Measurements from ENCODE around the gene TSPAN16.
A peak's percentile ranks its signal among the peaks of the same experiment; 100 is the strongest.

Gene TSPAN16

GRCh38 chr19:11256189-11256588 lies 39.8 kb upstream of the TSPAN16 start:
- no peak for DNase-seq
- Histone ChIP-seq H3K27ac (ENCODE audit: low read length) (no peak overlapping the region), H3K4me3 (ENCODE audit: low read length) (no peak overlapping the region)

GRCh38 chr19:11257846-11258380 lies 38.0 kb upstream of the TSPAN16 start:
- TF ChIP-seq EZH2 (optimal IDR thresholded peaks at IDR 0.05; ENCODE audit: low read depth, low read length) (no peak), CTCF (IDR thresholded peaks at IDR 0.05; ENCODE audit: low read length) (no peak), EZH2phosphoT487 (IDR thresholded peaks at IDR 0.05; ENCODE audit: low read length) (no peak)
- no peaks in the 10 kb centered on the region for H4K20me1 ChIP-seq (ENCODE audit: insufficient read depth, low read length)
- H3K27ac ChIP-seq (ENCODE audit: low read length) = no peak overlapping the region
- no peaks in the 10 kb centered on the region for H3K9me2 ChIP-seq (replicated peaks; ENCODE audit: insufficient read depth, low read length)
- no peak overlapping the region for H2AFZ ChIP-seq (ENCODE audit: low read length)
- H3K4me2 ChIP-seq (ENCODE audit: low read depth, low read length) = no peak overlapping the region
- H3K9ac ChIP-seq (ENCODE audit: low read length) = no peak overlapping the region
- no peaks in the 10 kb centered on the region for H3K36me3 ChIP-seq (replicated peaks; ENCODE audit: insufficient read depth, low read length)
- no peaks in the 10 kb centered on the region for H3K4me1 ChIP-seq (ENCODE audit: low read length)
- DNase-seq = no peak
- H3K9me3 ChIP-seq (replicated peaks; ENCODE audit: insufficient read depth, low read length) = no peaks in the 10 kb centered on the region
- peaks cover 65% of the 10 kb centered on the region for H3K27me3 ChIP-seq (replicated peaks; ENCODE audit: insufficient read depth, low read length)
- no peak overlapping the region for H3K4me3 ChIP-seq (ENCODE audit: low read length)
- H3F3A ChIP-seq (ENCODE audit: insufficient read depth, low read length) = no peaks in the 10 kb centered on the region
- H3K79me2 ChIP-seq (ENCODE audit: low read length) = no peaks in the 10 kb centered on the region

More at GRCh38 chr19:11256189-11256588, 39.8 kb upstream of the TSPAN16 start:
- Histone ChIP-seq H3K9me3 (replicated peaks; ENCODE audit: insufficient read depth, low read length) (no peaks in the 10 kb centered on the region), H3K27me3 (replicated peaks; ENCODE audit: insufficient read depth, low read length) (peaks cover 72% of the 10 kb centered on the region), H3K4me2 (ENCODE audit: low read depth, low read length) (no peak overlapping the region), H3K9ac (ENCODE audit: low read length) (no peak overlapping the region), H3K9me2 (replicated peaks; ENCODE audit: insufficient read depth, low read length) (no peaks in the 10 kb centered on the region), H2AFZ (ENCODE audit: low read length) (no peak overlapping the region), H4K20me1 (ENCODE audit: insufficient read depth, low read length) (no peaks in the 10 kb centered on the region), H3F3A (ENCODE audit: insufficient read depth, low read length) (no peaks in the 10 kb centered on the region), H3K79me2 (ENCODE audit: low read length) (no peaks in the 10 kb centered on the region), H3K36me3 (replicated peaks; ENCODE audit: insufficient read depth, low read length) (no peaks in the 10 kb centered on the region), H3K4me1 (ENCODE audit: low read length) (no peaks in the 10 kb centered on the region)
- TF ChIP-seq EZH2 (optimal IDR thresholded peaks at IDR 0.05; ENCODE audit: low read depth, low read length) (no peak), CTCF (IDR thresholded peaks at IDR 0.05; ENCODE audit: low read length) (no peak), EZH2phosphoT487 (IDR thresholded peaks at IDR 0.05; ENCODE audit: low read length) (no peak)

- peaks cover 73% of the 10 kb centered on the region for H3K27me3 ChIP-seq (replicated peaks; ENCODE audit: insufficient read depth, low read length)
- H3K9ac ChIP-seq (ENCODE audit: low read length) = no peak overlapping the region
- H3K9me3 ChIP-seq (replicated peaks; ENCODE audit: insufficient read depth, low read length) = no peaks in the 10 kb centered on the region
- no peaks in the 10 kb centered on the region for H4K20me1 ChIP-seq (ENCODE audit: insufficient read depth, low read length)
- H3K9me2 ChIP-seq (replicated peaks; ENCODE audit: insufficient read depth, low read length) = no peaks in the 10 kb centered on the region
- DNase-seq = no peak
- no peak overlapping the region for H3K4me3 ChIP-seq (ENCODE audit: low read length)
- no peak for TF ChIP-seq EZH2 (optimal IDR thresholded peaks at IDR 0.05; ENCODE audit: low read depth, low read length)
- no peaks in the 10 kb centered on the region for H3K4me1 ChIP-seq (ENCODE audit: low read length)
- H3K4me2 ChIP-seq (ENCODE audit: low read depth, low read length) = no peak overlapping the region
- no peak overlapping the region for H2AFZ ChIP-seq (ENCODE audit: low read length)
- no peak overlapping the region for H3K27ac ChIP-seq (ENCODE audit: low read length)
- H3K36me3 ChIP-seq (replicated peaks; ENCODE audit: insufficient read depth, low read length) = no peaks in the 10 kb centered on the region
- no peaks in the 10 kb centered on the region for H3F3A ChIP-seq (ENCODE audit: insufficient read depth, low read length)
- no peaks in the 10 kb centered on the region for H3K79me2 ChIP-seq (ENCODE audit: low read length)
Measured at GRCh38 chr19:11260996-11261395, 35.0 kb upstream of the TSPAN16 start.

- Histone ChIP-seq H2AFZ (ENCODE audit: low read length) (peak overlapping the region; percentile 61; the same call in 1 of the 2 replicates), H3K4me1 (ENCODE audit: low read length) (no peaks in the 10 kb centered on the region), H3K27me3 (replicated peaks; ENCODE audit: insufficient read depth, low read length) (peaks cover 73% of the 10 kb centered on the region), H4K20me1 (ENCODE audit: insufficient read depth, low read length) (no peaks in the 10 kb centered on the region), H3K9me3 (replicated peaks; ENCODE audit: insufficient read depth, low read length) (no peaks in the 10 kb centered on the region), H3K4me2 (ENCODE audit: low read depth, low read length) (peak overlapping the region; percentile 77; the same call in 1 of the 2 replicates), H3K4me3 (ENCODE audit: low read length) (peak overlapping the region; percentile 63), H3K79me2 (ENCODE audit: low read length) (no peaks in the 10 kb centered on the region), H3K27ac (ENCODE audit: low read length) (no peak overlapping the region), H3F3A (ENCODE audit: insufficient read depth, low read length) (no peaks in the 10 kb centered on the region), H3K9ac (ENCODE audit: low read length) (no peak overlapping the region), H3K36me3 (replicated peaks; ENCODE audit: insufficient read depth, low read length) (no peaks in the 10 kb centered on the region), H3K9me2 (replicated peaks; ENCODE audit: insufficient read depth, low read length) (no peaks in the 10 kb centered on the region)
- DNase-seq = no peak
- TF ChIP-seq EZH2phosphoT487 (IDR thresholded peaks at IDR 0.05; ENCODE audit: low read length) (no peak), EZH2 (optimal IDR thresholded peaks at IDR 0.05; ENCODE audit: low read depth, low read length) (no peak), CTCF (IDR thresholded peaks at IDR 0.05; ENCODE audit: low read length) (no peak)
Measured at GRCh38 chr19:11261431-11261970, 34.5 kb upstream of the TSPAN16 start.

Measured in MM.1S (cell line).